Central memory CD4-positive, alpha-beta T cell (primary cell): ENCODE results near the gene STXBP5.
"Not testable (repeated sequence)": the region's sequence is repeated elsewhere in the genome, so short reads cannot be mapped to it uniquely, and the experiment has no call there.

ENCODE experiments used
- DNase-seq: peaks from one replicate; pipeline ENCODE4 v3.0.0; 2022

Gene STXBP5

DNA sequence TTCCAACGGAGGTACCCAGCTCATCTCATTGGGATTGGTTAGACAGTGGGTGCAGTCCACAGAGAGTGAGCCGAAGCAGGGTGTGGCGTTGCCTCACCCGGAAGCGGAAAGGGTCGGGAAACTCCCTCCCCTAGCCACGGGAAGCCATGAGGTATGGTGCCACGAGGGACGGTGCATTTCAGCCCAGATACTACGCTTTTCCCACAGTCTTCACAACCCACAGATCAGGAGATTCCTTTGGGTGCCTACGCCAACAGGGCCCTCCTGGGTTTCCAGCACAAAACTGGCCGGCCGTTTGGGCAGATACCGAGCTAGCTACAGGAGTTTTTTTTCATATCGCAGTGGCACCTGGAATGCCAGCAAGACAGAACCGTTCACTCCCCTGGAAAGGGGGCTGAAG, 46.9 kb downstream of the STXBP5 start:
- DNase-seq, result no peak

DNA sequence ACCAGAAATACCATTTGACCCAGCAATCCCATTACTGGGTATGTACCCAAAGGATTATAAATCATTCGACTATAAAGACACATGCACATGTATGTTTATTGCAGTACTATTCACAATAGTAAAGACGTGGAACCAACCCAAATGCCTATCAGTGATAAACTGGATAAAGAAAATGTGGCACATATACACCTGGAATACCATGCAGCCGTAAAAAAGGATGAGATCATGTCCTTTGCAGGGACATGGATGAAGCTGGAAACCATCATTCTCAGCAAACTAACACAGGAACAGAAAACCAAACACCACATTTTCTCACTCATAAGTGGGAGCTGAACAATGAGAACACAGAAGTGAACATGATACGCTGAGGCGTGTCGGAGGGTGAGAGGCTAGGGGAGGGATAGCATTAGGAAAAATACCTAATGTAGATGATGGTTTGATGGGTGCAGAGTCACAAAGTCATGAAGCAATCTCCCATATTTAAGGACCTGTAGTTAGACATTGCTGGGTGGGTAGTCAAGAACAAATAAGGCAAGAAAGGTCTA, 50.8 kb downstream of the STXBP5 start:
- not testable (repeated sequence) for DNase-seq

DNA sequence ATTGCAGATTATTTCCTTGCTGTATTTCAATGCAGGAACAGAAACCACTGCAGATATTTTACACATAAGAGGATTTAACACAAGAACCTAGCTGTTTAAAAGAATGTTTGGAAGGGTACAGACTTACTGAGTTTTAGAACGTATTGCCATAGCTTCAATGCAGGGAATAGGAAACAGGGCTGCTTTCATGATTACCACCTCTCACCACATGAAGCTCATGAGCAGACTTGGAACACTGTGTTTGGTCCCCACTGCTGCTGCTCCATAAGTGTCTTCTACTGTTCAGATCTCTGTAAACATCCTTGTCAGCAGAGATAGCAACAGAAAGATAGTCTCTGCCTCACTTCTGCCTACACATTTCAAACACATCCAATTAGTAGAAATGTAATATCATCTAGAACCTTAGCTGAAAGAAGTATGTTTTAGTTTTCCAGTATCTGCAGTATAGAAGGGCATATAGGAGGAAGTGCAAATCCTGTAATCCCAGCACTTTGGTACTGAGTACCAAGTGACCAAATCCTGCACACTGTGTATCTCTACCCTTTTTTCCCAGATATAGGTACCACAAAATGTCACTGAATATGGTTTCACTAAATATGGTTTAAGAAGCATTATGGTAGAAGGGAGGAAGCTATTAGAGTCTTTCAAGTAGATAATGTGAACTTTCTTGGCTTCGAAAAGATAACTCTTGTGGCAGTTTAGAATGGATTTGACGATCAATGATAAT, 51.9 kb downstream of the STXBP5 start:
- DNase-seq, result no peak

- no peak for DNase-seq
Observed at GRCh38 chr6:147257760-147258159, 53.5 kb downstream of the STXBP5 start.

DNA sequence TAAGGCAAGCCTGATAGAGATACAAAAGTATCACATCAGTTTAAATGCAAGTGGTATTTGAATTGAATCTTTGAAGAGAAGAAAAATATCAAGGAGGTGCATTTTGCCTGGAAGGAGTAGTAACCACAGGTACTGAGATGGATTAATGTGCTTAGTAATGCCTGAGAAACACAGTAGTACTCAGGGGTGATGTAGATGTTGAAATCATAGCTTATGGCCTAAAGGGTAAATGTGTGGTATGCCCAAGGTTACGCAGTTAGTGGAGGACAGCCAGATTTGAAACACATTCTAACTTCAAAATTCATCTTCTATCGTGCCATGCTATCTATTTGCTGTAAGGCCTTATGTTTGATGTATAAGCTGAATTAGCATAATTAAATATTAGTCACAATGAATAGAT, 55.9 kb downstream of the STXBP5 start:
- DNase-seq, result no peak

DNA sequence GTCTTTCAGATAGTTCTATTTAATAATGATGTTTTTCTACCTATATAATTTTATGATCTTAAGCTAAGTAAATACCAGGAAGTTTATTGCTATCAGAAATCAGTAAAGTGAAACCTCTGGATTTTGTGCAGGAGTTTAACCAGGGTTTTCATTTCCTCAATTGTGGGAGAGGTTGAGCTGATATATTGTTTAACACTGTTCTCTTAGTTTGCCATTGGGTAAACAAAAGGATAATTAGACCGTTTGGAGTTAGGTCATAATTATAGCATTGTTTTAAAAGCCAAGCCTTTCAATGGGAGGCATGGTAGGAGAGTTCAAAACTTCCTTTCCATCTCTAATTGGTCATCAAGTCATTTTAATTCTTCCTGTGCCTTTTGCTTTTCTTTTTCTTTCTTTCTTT, 58.7 kb downstream of the STXBP5 start:
- no peak for DNase-seq

GRCh38 chr6:147266821-147267220, 62.6 kb downstream of the STXBP5 start:
- DNase-seq, result no peak

DNA sequence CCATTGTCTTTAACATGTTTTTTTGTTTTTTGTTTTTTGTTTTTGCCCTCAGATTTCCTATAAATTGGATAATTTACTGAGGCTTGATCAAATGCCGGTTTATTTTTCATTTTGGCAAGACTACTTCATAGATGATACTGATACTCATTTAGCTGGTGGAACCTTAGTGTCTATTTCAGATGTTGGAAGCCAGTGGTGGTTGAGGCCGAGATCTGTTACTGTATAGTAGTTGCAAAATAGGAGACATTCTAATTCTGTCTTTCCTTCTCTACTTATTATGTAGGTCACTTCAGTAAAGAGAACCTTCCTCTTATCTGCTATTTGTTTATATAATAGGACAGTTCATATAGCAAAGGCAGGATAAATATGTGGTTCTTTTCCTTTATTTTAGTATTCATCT, 63.4 kb downstream of the STXBP5 start:
- no peak for DNase-seq

DNA sequence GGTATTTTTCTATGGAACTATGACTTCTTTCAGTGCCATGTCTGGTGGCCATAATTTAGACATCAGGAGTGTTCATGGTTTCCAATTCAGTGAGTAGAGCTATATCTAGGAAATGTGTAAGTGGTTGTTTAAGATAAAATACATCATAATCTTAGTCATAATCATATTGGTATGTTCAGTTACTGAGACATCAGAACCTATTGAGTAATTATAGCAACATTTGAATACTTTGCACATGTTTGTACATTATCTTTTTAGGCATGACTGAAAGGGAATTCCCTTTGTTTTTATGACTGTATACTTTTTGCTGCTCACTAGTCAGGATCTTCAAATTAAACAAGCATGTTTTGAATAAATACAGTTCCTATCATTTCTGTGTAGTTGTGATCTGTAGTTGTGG, 64.0 kb downstream of the STXBP5 start:
- no peak for DNase-seq

DNA sequence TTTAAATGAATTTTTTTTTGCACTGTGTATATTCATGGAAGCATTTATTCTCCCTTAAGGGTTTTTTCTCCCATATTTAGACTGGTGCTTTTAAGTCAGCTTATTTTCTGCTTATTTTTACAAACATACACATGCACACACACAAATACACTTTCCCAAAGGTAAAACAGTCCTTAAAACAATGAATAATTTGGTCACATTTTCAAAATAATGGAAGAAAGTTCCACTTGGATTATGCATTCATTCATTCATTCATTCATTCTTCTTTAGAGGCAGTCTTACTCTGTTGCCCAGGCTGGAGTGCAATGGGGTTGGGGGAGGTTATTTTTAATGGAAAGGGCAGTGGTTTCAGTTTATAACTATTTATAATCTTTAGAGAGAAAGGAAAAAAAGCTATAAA, 69.8 kb downstream of the STXBP5 start:
- no peak for DNase-seq

- no peak for DNase-seq
Observed at GRCh38 chr6:147274776-147275175, 70.6 kb downstream of the STXBP5 start.

DNA sequence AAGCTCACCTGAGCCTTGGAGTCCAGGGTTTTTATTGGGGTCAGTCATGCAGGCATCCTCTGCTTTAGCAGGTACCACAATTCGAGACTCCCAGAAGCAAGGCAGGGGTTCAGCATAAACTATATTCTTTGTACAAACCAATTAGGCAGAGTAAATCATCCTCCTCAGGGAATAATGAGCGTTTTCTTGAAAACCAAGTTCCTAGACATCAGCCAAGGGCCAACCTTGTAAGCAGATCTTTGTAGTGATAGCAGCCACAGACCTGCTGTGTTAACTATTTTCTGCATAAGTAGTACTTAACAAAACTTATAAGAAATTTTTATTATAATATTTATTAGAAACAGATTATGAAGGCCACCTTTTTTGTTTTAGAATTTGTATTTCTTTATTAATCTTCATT, 74.7 kb downstream of the STXBP5 start:
- DNase-seq, result no peak

- no peak for DNase-seq
Observed at GRCh38 chr6:147279427-147279826, 75.2 kb downstream of the STXBP5 start.

- DNase-seq, result no peak
Observed at GRCh38 chr6:147281895-147282565, 77.8 kb downstream of the STXBP5 start.

- no peak for DNase-seq
Observed at GRCh38 chr6:147282566-147282959, 78.3 kb downstream of the STXBP5 start.

DNA sequence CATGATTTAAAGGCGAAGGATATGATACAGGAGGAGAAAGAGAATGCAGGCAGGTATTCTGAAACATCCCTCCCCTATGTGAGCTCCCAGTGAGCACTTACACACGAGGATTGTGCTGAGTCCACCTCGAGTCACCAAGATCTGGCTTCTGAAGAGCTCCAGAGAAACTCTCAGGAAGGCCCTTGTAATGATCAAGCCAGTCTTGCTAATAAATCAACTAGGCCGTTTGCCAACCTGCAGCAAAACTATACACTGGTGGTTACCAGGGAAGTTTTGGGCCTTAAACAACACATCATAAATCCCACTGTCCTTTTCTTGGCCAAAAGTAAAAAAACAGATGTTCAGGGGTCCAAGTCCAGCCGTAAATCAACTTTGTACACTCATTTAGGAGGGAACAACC, 79.2 kb downstream of the STXBP5 start:
- DNase-seq, result no peak

- DNase-seq, result peak; percentile 8
Observed at GRCh38 chr6:147285087-147285855, 81.1 kb downstream of the STXBP5 start.

- no peak for DNase-seq
Observed at GRCh38 chr6:147287869-147288271, 83.7 kb downstream of the STXBP5 start.

DNA sequence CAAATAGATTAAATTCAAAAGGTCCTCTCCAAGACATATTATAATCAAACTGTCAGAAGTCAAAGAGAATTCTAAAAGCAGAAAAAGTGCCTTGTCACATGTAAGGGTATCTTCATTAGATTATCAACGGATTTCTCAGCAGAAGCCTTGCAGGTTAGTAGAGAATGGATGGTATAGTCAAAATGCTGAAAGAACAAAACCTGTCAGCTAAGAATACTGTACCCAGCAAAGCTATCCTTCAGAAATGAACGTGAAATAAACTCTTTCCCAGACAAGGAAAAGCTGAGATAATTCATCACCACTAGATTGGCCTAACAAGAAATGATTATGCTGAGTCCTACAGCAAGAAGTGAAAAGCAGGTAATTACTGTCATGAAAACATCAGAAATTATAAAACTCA, 92.9 kb downstream of the STXBP5 start:
- DNase-seq, result no peak

- DNase-seq, result no peak
Observed at GRCh38 chr6:147297663-147298316, 93.6 kb downstream of the STXBP5 start.

GRCh38 chr6:147298461-147298860, 94.2 kb downstream of the STXBP5 start:
- no peak for DNase-seq

GRCh38 chr6:147299035-147299434, 94.8 kb downstream of the STXBP5 start:
- no peak for DNase-seq

DNA sequence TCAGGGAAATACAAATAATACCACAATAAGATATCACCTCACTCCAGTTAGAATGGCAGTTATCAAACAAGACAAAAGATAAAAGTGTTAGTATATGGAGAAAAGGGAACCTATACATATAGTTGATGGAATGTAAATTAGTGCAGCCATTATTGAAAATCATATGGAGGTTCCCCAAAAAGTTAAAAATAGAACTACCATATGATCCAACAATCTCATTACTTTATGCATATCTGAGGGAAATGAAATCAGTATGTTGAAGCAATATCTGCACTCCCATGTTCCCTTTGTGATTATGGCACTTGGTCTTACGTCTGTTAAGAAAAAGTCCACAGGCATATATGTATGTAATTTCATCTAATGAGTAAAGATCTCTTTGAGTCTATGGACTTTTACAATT, 96.9 kb downstream of the STXBP5 start:
- DNase-seq, result no peak
